Natural killer cell treated with Interleukin-12 subunit alpha and Interleukin-12 subunit beta and Interleukin-15 and Interleukin-18, amount 100 ng/mL, for 72 hours (primary cell): ENCODE results near the gene VAV2. TPM values are rescaled to one million over a fixed set of nuclear protein-coding genes. Genes with fewer than 3 reads are reported as not detected.

Source experiments
- ATAC-seq, 2 donors: fragments of 150-1000 bp; cut with Tn5 transposase in 1 of 2; sonication (Bioruptor Pico), chemical (Tn5 transposase) in 1 of 2; 2 replicates each; pipeline ENCODE4 v1.10.0; 2021
- DNase-seq: peaks from one replicate; pipeline ENCODE4 v3.0.0; 2022; ENCODE audit warnings: low spot score
- H3K27ac Mint-ChIP-seq, 2 donors: 1 replicate in 1 of 2; 2 replicates in 1 of 2; pipeline ENCODE4 v1.8.0; 2022; ENCODE audit warnings: mixed read lengths in 2 of 2, mild to moderate bottlenecking in 1 of 2, moderate library complexity in 1 of 2
- H3K27me3 Mint-ChIP-seq, 2 donors: 1 replicate in 1 of 2; 2 replicates in 1 of 2; pipeline ENCODE4 v1.8.0; 2022; ENCODE audit warnings: mixed read lengths in 2 of 2
- H3K36me3 Mint-ChIP-seq: one replicate; pipeline ENCODE4 v1.8.0; 2022; ENCODE audit warnings: mixed read lengths
- H3K4me1 Mint-ChIP-seq, 2 donors: 1 replicate in 1 of 2; 2 replicates in 1 of 2; pipeline ENCODE4 v1.8.0; 2022; ENCODE audit warnings: low read depth in 2 of 2, mixed read lengths in 2 of 2, mild to moderate bottlenecking in 1 of 2
- H3K4me3 Mint-ChIP-seq: one replicate; pipeline ENCODE4 v1.8.0; 2022; ENCODE audit warnings: mixed read lengths
- H3K9me3 Mint-ChIP-seq: 2 replicates; pipeline ENCODE4 v1.8.0; 2022; ENCODE audit warnings: mixed read lengths
- total RNA-seq, 2 donors: library from RNA; stranded (reverse); gene quantifications; one replicate each; pipeline ENCODE4 v1.2.3, GENCODE V29; 2022

Gene VAV2
- total RNA-seq, 2 donors from 2014 or later = 1.9 to 6.7 TPM

GRCh38 chr9:133814586-133815208, 177.4 kb downstream of the VAV2 start:
- no peak for ATAC-seq
- Mint-ChIP-seq H3K4me1 (no peaks in the 10 kb centered on the region), H3K4me3 (no peak overlapping the region), H3K27me3 (no peaks in the 10 kb centered on the region), H3K36me3 (no peaks in the 10 kb centered on the region), H3K9me3 (no peaks in the 10 kb centered on the region), H3K27ac (no peak overlapping the region)
- no peak for DNase-seq

- H3K36me3 Mint-ChIP-seq = no peaks in the 10 kb centered on the region
- no peak for DNase-seq
- ATAC-seq = no peak
- no peaks in the 10 kb centered on the region for H3K9me3 Mint-ChIP-seq
- no peak overlapping the region for H3K4me3 Mint-ChIP-seq
- H3K27ac Mint-ChIP-seq = no peak overlapping the region
- no peaks in the 10 kb centered on the region for H3K4me1 Mint-ChIP-seq
- no peaks in the 10 kb centered on the region for H3K27me3 Mint-ChIP-seq
Measured at GRCh38 chr9:133813749-133814585, 178.2 kb downstream of the VAV2 start.

- Mint-ChIP-seq H3K9me3 (no peaks in the 10 kb centered on the region), H3K27me3 (no peaks in the 10 kb centered on the region), H3K4me1 (no peaks in the 10 kb centered on the region), H3K4me3 (no peak overlapping the region), H3K36me3 (no peaks in the 10 kb centered on the region), H3K27ac (no peak overlapping the region)
- no peak for DNase-seq
- no peak for ATAC-seq
Measured at GRCh38 chr9:133812941-133813748, 179.0 kb downstream of the VAV2 start.

- Mint-ChIP-seq H3K4me1 (no peaks in the 10 kb centered on the region), H3K9me3 (no peaks in the 10 kb centered on the region), H3K4me3 (no peak overlapping the region), H3K36me3 (no peaks in the 10 kb centered on the region), H3K27ac (no peak overlapping the region), H3K27me3 (no peaks in the 10 kb centered on the region)
- no peak for DNase-seq
- ATAC-seq = no peak
Measured at GRCh38 chr9:133812077-133812868, 179.9 kb downstream of the VAV2 start.

- ATAC-seq (no peak), DNase-seq (no peak)
- Mint-ChIP-seq H3K4me3 (no peak overlapping the region), H3K27me3 (no peaks in the 10 kb centered on the region), H3K4me1 (no peaks in the 10 kb centered on the region), H3K27ac (no peak overlapping the region), H3K9me3 (no peaks in the 10 kb centered on the region), H3K36me3 (no peaks in the 10 kb centered on the region)
Measured at GRCh38 chr9:133811471-133811870, 180.7 kb downstream of the VAV2 start.

- ATAC-seq (no peak), DNase-seq (no peak)
- no peaks in the 10 kb centered on the region for H3K27me3 Mint-ChIP-seq
- no peaks in the 10 kb centered on the region for H3K36me3 Mint-ChIP-seq
- H3K4me3 Mint-ChIP-seq = no peak overlapping the region
- H3K4me1 Mint-ChIP-seq = no peaks in the 10 kb centered on the region
- H3K9me3 Mint-ChIP-seq = no peaks in the 10 kb centered on the region
- H3K27ac Mint-ChIP-seq = no peak overlapping the region
Measured at GRCh38 chr9:133810556-133811195, 181.4 kb downstream of the VAV2 start.

- Mint-ChIP-seq H3K4me3 (no peak overlapping the region), H3K9me3 (no peaks in the 10 kb centered on the region), H3K4me1 (no peaks in the 10 kb centered on the region), H3K27ac (no peak overlapping the region), H3K27me3 (no peaks in the 10 kb centered on the region), H3K36me3 (no peaks in the 10 kb centered on the region)
- ATAC-seq (peak in 1 of 2 donors; percentile 17), DNase-seq (no peak)
Measured at GRCh38 chr9:133809335-133809734, 182.8 kb downstream of the VAV2 start.

- no peaks in the 10 kb centered on the region for H3K36me3 Mint-ChIP-seq
- ATAC-seq = no peak
Measured at GRCh38 chr9:133807818-133808217, 184.3 kb downstream of the VAV2 start.

GRCh38 chr9:133807037-133807436, 185.1 kb downstream of the VAV2 start:
- ATAC-seq = no peak
- no peaks in the 10 kb centered on the region for H3K9me3 Mint-ChIP-seq
- no peak overlapping the region for H3K27ac Mint-ChIP-seq
- H3K27me3 Mint-ChIP-seq = no peaks in the 10 kb centered on the region
- no peaks in the 10 kb centered on the region for H3K36me3 Mint-ChIP-seq
- no peaks in the 10 kb centered on the region for H3K4me1 Mint-ChIP-seq
- DNase-seq = no peak
- no peak overlapping the region for H3K4me3 Mint-ChIP-seq

More at GRCh38 chr9:133807818-133808217, 184.3 kb downstream of the VAV2 start:
- H3K4me3 Mint-ChIP-seq = no peak overlapping the region
- H3K9me3 Mint-ChIP-seq = no peaks in the 10 kb centered on the region
- H3K27me3 Mint-ChIP-seq = no peaks in the 10 kb centered on the region
- no peak overlapping the region for H3K27ac Mint-ChIP-seq
- H3K4me1 Mint-ChIP-seq = no peaks in the 10 kb centered on the region
- no peak for DNase-seq

GRCh38 chr9:133806623-133807010, 185.5 kb downstream of the VAV2 start:
- no peak for ATAC-seq
- Mint-ChIP-seq H3K4me1 (no peaks in the 10 kb centered on the region), H3K27me3 (no peaks in the 10 kb centered on the region), H3K36me3 (no peaks in the 10 kb centered on the region), H3K4me3 (no peak overlapping the region), H3K9me3 (no peaks in the 10 kb centered on the region), H3K27ac (no peak overlapping the region)
- DNase-seq = no peak

- Mint-ChIP-seq H3K9me3 (no peaks in the 10 kb centered on the region), H3K27ac (no peak overlapping the region), H3K4me3 (no peak overlapping the region), H3K27me3 (no peaks in the 10 kb centered on the region), H3K36me3 (no peaks in the 10 kb centered on the region), H3K4me1 (no peaks in the 10 kb centered on the region)
- ATAC-seq = no peak
- DNase-seq = no peak
Measured at GRCh38 chr9:133805876-133806622, 186.1 kb downstream of the VAV2 start.

- H3K4me3 Mint-ChIP-seq = no peak overlapping the region
Measured at GRCh38 chr9:133804199-133804598, 187.9 kb downstream of the VAV2 start.

More at GRCh38 chr9:133804199-133804598, 187.9 kb downstream of the VAV2 start:
- ATAC-seq (no peak), DNase-seq (no peak)
- H3K27ac Mint-ChIP-seq = no peak overlapping the region
- H3K9me3 Mint-ChIP-seq = no peaks in the 10 kb centered on the region
- H3K36me3 Mint-ChIP-seq = no peaks in the 10 kb centered on the region
- no peaks in the 10 kb centered on the region for H3K4me1 Mint-ChIP-seq
- no peaks in the 10 kb centered on the region for H3K27me3 Mint-ChIP-seq
